Cardiac septum (tissue), 1 donor: Measurements from ENCODE around the gene EGFR. TPM values are rescaled to one million over a fixed set of nuclear protein-coding genes. Genes with fewer than 3 reads are reported as not detected.
A peak's percentile ranks its signal among the peaks of the same experiment; 100 is the strongest.

Source experiments
- DNase-seq: peaks from one replicate; pipeline ENCODE4 v3.0.0-alpha.2; 2020; ENCODE audit warnings: low spot score
- intact Hi-C: fragments of 100-400 bp; cut with DNase I; formaldehyde crosslinking; loops from one replicate; pipeline ENCODE4 v1.14.0; 2022
- total RNA-seq: library from RNA; stranded (reverse); fragmentation: NEBNext Ultra II Directional; extraction: Animal tissue kit (Norgen Biotek cat#: 25700); gene quantifications from one replicate; pipeline ENCODE4 v1.2.1, GENCODE V29; 2021
- donor health status: DM: no; HTN: no; CAD: no.

Gene EGFR
- total RNA-seq, 1 donor from 2014 or later, result 7.6 TPM

GRCh38 chr7:55242613-55243012, 223.8 kb downstream of the EGFR start:
- DNase-seq, result no peak

GRCh38 chr7:55244006-55244745, 225.4 kb downstream of the EGFR start:
- DNase-seq, result no peak
- intact Hi-C loops, result no loop called here

More at GRCh38 chr7:55242613-55243012, 223.8 kb downstream of the EGFR start:
- intact Hi-C loops, result no loop called here

- intact Hi-C loops, result no loop called here
- no peak for DNase-seq
These were observed 226.5 kb downstream of the EGFR start for GRCh38 chr7:55245271-55245723.

GRCh38 chr7:55246171-55246570, 227.4 kb downstream of the EGFR start:
- DNase-seq, result no peak
- intact Hi-C loops, result no loop called here

GRCh38 chr7:55247428-55247827, 228.6 kb downstream of the EGFR start:
- intact Hi-C loops, result no loop called here
- DNase-seq, result no peak

- DNase-seq, result no peak
These were observed 229.7 kb downstream of the EGFR start for GRCh38 chr7:55248526-55248925.

GRCh38 chr7:55249332-55249731, 230.5 kb downstream of the EGFR start:
- DNase-seq, result no peak
- intact Hi-C loops, result no loop called here

More at GRCh38 chr7:55248526-55248925, 229.7 kb downstream of the EGFR start:
- intact Hi-C loops, result no loop called here

GRCh38 chr7:55250313-55250712, 231.5 kb downstream of the EGFR start:
- intact Hi-C loops, result loop anchor here (5.0 to 10.0 kb wide), 3 partner anchors 116 to 408 kb away; no protein-coding TSS in a partner anchor
- DNase-seq, result no peak

GRCh38 chr7:55251313-55251712, 232.5 kb downstream of the EGFR start:
- intact Hi-C loops, result loop anchor here (5.0 to 10.0 kb wide), 3 partner anchors 117 to 409 kb away; no protein-coding TSS in a partner anchor
- no peak for DNase-seq

GRCh38 chr7:55251911-55252310, 233.1 kb downstream of the EGFR start:
- intact Hi-C loops, result loop anchor here (5.0 to 10.0 kb wide), 3 partner anchors 117 to 410 kb away; no protein-coding TSS in a partner anchor
- DNase-seq, result peak; percentile 39

GRCh38 chr7:55252386-55252785, 233.6 kb downstream of the EGFR start:
- DNase-seq, result no peak
- intact Hi-C loops, result loop anchor here (5.0 to 10.0 kb wide), 3 partner anchors 118 to 410 kb away; no protein-coding TSS in a partner anchor

GRCh38 chr7:55253188-55253587, 234.4 kb downstream of the EGFR start:
- intact Hi-C loops, result loop anchor here (5.0 to 10.0 kb wide), 3 partner anchors 118 to 411 kb away; no protein-coding TSS in a partner anchor
- no peak for DNase-seq

GRCh38 chr7:55254242-55254595, 235.4 kb downstream of the EGFR start:
- intact Hi-C loops, result loop anchor here (5.0 to 10.0 kb wide), 3 partner anchors 119 to 412 kb away; no protein-coding TSS in a partner anchor
- DNase-seq, result no peak

GRCh38 chr7:55254596-55255495, 236.0 kb downstream of the EGFR start:
- intact Hi-C loops, result loop anchor here (1.0 to 10.0 kb wide), 5 partner anchors 120 to 481 kb away; no protein-coding TSS in a partner anchor
- DNase-seq, result peak; percentile 88

GRCh38 chr7:55255496-55256445, 237.0 kb downstream of the EGFR start:
- peak; percentile 80 for DNase-seq
- intact Hi-C loops, result loop anchor here (1.0 to 10.0 kb wide), 4 partner anchors 121 to 481 kb away; no protein-coding TSS in a partner anchor

GRCh38 chr7:55258631-55259030, 239.8 kb downstream of the EGFR start:
- intact Hi-C loops, result loop anchor here (10.0 kb wide), 2 partner anchors 124 to 204 kb away; no protein-coding TSS in a partner anchor
- DNase-seq, result no peak

GRCh38 chr7:55260171-55260570, 241.4 kb downstream of the EGFR start:
- intact Hi-C loops, result no loop called here

GRCh38 chr7:55260676-55261385, 242.0 kb downstream of the EGFR start:
- intact Hi-C loops, result no loop called here
- DNase-seq, result peak; percentile 58

More at GRCh38 chr7:55260171-55260570, 241.4 kb downstream of the EGFR start:
- DNase-seq, result peak; percentile 12
